ENCODE results near the gene KRTAP9-2. TPM values are rescaled to one million over a fixed set of nuclear protein-coding genes. Genes with fewer than 3 reads are reported as not detected.
"Not testable (repeated sequence)": the region's sequence is repeated elsewhere in the genome, so short reads cannot be mapped to it uniquely, and the experiment has no call there.

The KRTAP9-2 gene
- total and polyA plus RNA-seq, 2 donors (not counting 3 experiments of a cell fraction or from before 2014, with no cell fraction given): not detected

- DNase-seq (ENCODE audit: low read depth, low spot score): peak; percentile 0
- H3K9me3 ChIP-seq (replicated peaks; ENCODE audit: control insufficient read depth, insufficient read depth, low read length); H3K4me3 ChIP-seq (replicated peaks in 1 of 3; ENCODE audit: insufficient read depth in 1 of 3, low read depth in 1 of 3, low read length in 3 of 3); H3K36me3 ChIP-seq (ENCODE audit: control insufficient read depth in 2 of 2, extremely low read depth in 1 of 2, insufficient read depth in 2 of 2, low read length in 2 of 2); H3K79me2 ChIP-seq (ENCODE audit: control insufficient read depth, insufficient read depth, low read length); CTCF ChIA-PET; intact Hi-C loops (cut with micrococcal nuclease); H3K9me1 ChIP-seq (replicated peaks; ENCODE audit: control insufficient read depth, extremely low read depth, insufficient read depth, low read length); FAIRE-seq; H3K4me2 ChIP-seq (ENCODE audit: insufficient read depth, low read length); H3K27ac ChIP-seq (ENCODE audit: insufficient read depth, low read depth, low read length); dilution Hi-C loops (cut with MboI; ENCODE audit: extremely low pct_ligation_motif_present, low sequenced_read_pairs); H4K20me1 ChIP-seq (replicated peaks; ENCODE audit: control insufficient read depth, extremely low read depth, insufficient read depth, low read length); BruUV-seq (replicated peaks); H3K27me3 ChIP-seq (ENCODE audit: control insufficient read depth in 2 of 2, insufficient read depth in 2 of 2, low read length in 2 of 2); H2AFZ ChIP-seq (ENCODE audit: low read depth, low read length); H3K4me1 ChIP-seq (ENCODE audit: control insufficient read depth, extremely low read depth, insufficient read depth, low read length); POLR2A ChIA-PET; H3K9ac ChIP-seq (replicated peaks; ENCODE audit: extremely low read depth, insufficient read depth, low read length): not testable (repeated sequence)
Measured at GRCh38 chr17:41255381-41256290, 29.2 kb downstream of the KRTAP9-2 start, which contains the start of gene KRTAP9-9. TSS of gene KRTAP9-9 (plus strand) at chr17:41255384.

- no peaks in the 10 kb centered on the region for H3K4me1 ChIP-seq (ENCODE audit: control insufficient read depth, extremely low read depth, insufficient read depth, low read length)
- CTCF ChIA-PET: no interaction called here
- no peak overlapping the region for H2AFZ ChIP-seq (ENCODE audit: low read depth, low read length)
- DNase-seq (ENCODE audit: low read depth, low spot score) (no peak), FAIRE-seq (no peak)
- POLR2A ChIA-PET: no interaction called here
- H3K79me2 ChIP-seq (ENCODE audit: control insufficient read depth, insufficient read depth, low read length): no peaks in the 10 kb centered on the region
- dilution Hi-C loops (cut with MboI; ENCODE audit: extremely low pct_ligation_motif_present, low sequenced_read_pairs): no loop called here
- H3K4me2 ChIP-seq (ENCODE audit: insufficient read depth, low read length): no peak overlapping the region
- intact Hi-C loops (cut with micrococcal nuclease): no loop called here
- BruUV-seq (replicated peaks): no TSS peak
- no peaks in the 10 kb centered on the region for H4K20me1 ChIP-seq (replicated peaks; ENCODE audit: control insufficient read depth, extremely low read depth, insufficient read depth, low read length)
- H3K4me3 ChIP-seq (replicated peaks in 1 of 3; ENCODE audit: insufficient read depth in 1 of 3, low read depth in 1 of 3, low read length in 3 of 3): no peak overlapping the region
- no peaks in the 10 kb centered on the region for H3K27me3 ChIP-seq (ENCODE audit: control insufficient read depth in 2 of 2, insufficient read depth in 2 of 2, low read length in 2 of 2)
- H3K9ac ChIP-seq (replicated peaks; ENCODE audit: extremely low read depth, insufficient read depth, low read length): no peak overlapping the region
- H3K27ac ChIP-seq (ENCODE audit: insufficient read depth, low read depth, low read length): no peak overlapping the region
- TF ChIP-seq POLR2A (IDR thresholded peaks at IDR 0.05; ENCODE audit: low read depth, low read length): no peak
- TF ChIP-seq FOS (IDR thresholded peaks at IDR 0.05; ENCODE audit: borderline replicate concordance, insufficient read depth, low read length): no peak
- no peak for TF ChIP-seq POLR2AphosphoS5 (IDR thresholded peaks at IDR 0.05; ENCODE audit: insufficient read depth, low read depth, low read length)
- no peak for TF ChIP-seq GATA2 (IDR thresholded peaks at IDR 0.05; ENCODE audit: insufficient read depth, insufficient read length, low read depth, low read length)
- no peak for TF ChIP-seq MAX (IDR thresholded peaks at IDR 0.05; ENCODE audit: insufficient read depth, insufficient read length)
- TF ChIP-seq JUN (IDR thresholded peaks at IDR 0.05; ENCODE audit: borderline replicate concordance, insufficient read depth, insufficient read length, low read depth): no peak
- H3K36me3 ChIP-seq (ENCODE audit: control insufficient read depth in 2 of 2, extremely low read depth in 1 of 2, insufficient read depth in 2 of 2, low read length in 2 of 2): no peaks in the 10 kb centered on the region
- H3K9me3 ChIP-seq (replicated peaks; ENCODE audit: control insufficient read depth, insufficient read depth, low read length): no peaks in the 10 kb centered on the region
- no peaks in the 10 kb centered on the region for H3K9me1 ChIP-seq (replicated peaks; ENCODE audit: control insufficient read depth, extremely low read depth, insufficient read depth, low read length)
Measured at GRCh38 chr17:41256291-41256685, 29.8 kb downstream of the KRTAP9-2 start.
